Osteoblast (primary cell): ENCODE data around the gene PDLIM7. TPM values are rescaled to one million over a fixed set of nuclear protein-coding genes. Genes with fewer than 3 reads are reported as not detected.
A peak's percentile ranks its signal among the peaks of the same experiment; 100 is the strongest.

ENCODE experiments used
- DNase-seq: peaks from one replicate; pipeline ENCODE4 v3.0.0; 2011; ENCODE audit warnings: low spot score, mixed read lengths; ENCODE audit not compliant: insufficient read length; ENCODE audit errors: missing footprints
- H2AFZ ChIP-seq: 2 replicates; pipeline ENCODE4 v1.6.0; 2011; ENCODE audit warnings: mild to moderate bottlenecking, low read length
- H3K27ac ChIP-seq: 2 replicates; pipeline ENCODE4 v1.5.1; 2011; ENCODE audit warnings: mild to moderate bottlenecking, low read depth, low read length, moderate library complexity
- H3K27me3 ChIP-seq: 2 replicates; pipeline ENCODE4 v1.6.0; 2012; ENCODE audit warnings: mild to moderate bottlenecking, control low read depth, inconsistent platforms, low read length, moderate library complexity; ENCODE audit not compliant: insufficient read depth
- H3K36me3 ChIP-seq: 2 replicates; pipeline ENCODE4 v1.5.1; 2011; ENCODE audit warnings: mild to moderate bottlenecking, low read length, control low read depth, moderate library complexity; ENCODE audit not compliant: insufficient read depth
- H3K4me1 ChIP-seq: 2 replicates; pipeline ENCODE4 v1.5.1; 2011; ENCODE audit warnings: mild to moderate bottlenecking, low read length, control low read depth, moderate library complexity; ENCODE audit not compliant: insufficient read depth
- H3K4me2 ChIP-seq: 2 replicates; pipeline ENCODE4 v1.6.0; 2011; ENCODE audit warnings: mild to moderate bottlenecking, low read length; ENCODE audit not compliant: insufficient read depth
- H3K4me3 ChIP-seq: fragments of 200-600 bp; sonication (generic); 3 replicates; pipeline ENCODE4 v1.5.1; 2012; ENCODE audit warnings: mild to moderate bottlenecking, low read length, inconsistent platforms; ENCODE audit not compliant: insufficient read depth
- H3K79me2 ChIP-seq: 2 replicates; pipeline ENCODE4 v1.6.0; 2012; ENCODE audit warnings: mild to moderate bottlenecking, low read length, control low read depth, inconsistent platforms; ENCODE audit not compliant: insufficient read depth
- H3K9me3 ChIP-seq: 2 replicates; pipeline ENCODE4 v1.5.1; 2011; ENCODE audit warnings: low read depth, low read length, control low read depth
- H4K20me1 ChIP-seq: 2 replicates; pipeline ENCODE4 v1.6.0; 2012; ENCODE audit warnings: mild to moderate bottlenecking, low read length, control low read depth; ENCODE audit not compliant: insufficient read depth
- CTCF ChIP-seq: IDR thresholded peaks from 2 replicates; pipeline ENCODE4 v1.5.1; 2011; ENCODE audit warnings: mild to moderate bottlenecking, low read depth, low read length, moderate library complexity; ENCODE audit errors: extremely low read depth
- total RNA-seq: library from RNA; depleted of rRNA; stranded (reverse); fragments of >200 nt; gene quantifications from 2 replicates; pipeline ENCODE4 v1.2.3, GENCODE V29; 2012

The PDLIM7 gene
- total RNA-seq, 1 donor: 159 TPM

GRCh38 chr5:177498013-177498787, 796 bp upstream of the PDLIM7 start:
- no peak overlapping the region for H3K27ac ChIP-seq
- peak overlapping the region; percentile 42 for H2AFZ ChIP-seq
- TF ChIP-seq CTCF: no peak
- no peaks in the 10 kb centered on the region for H3K9me3 ChIP-seq
- H3K4me2 ChIP-seq: peak overlapping the region; percentile 81
- peak; percentile 89 for DNase-seq
- H3K27me3 ChIP-seq: no peaks in the 10 kb centered on the region
- H3K4me1 ChIP-seq: peaks cover 46% of the 10 kb centered on the region
- peaks cover 31% of the 10 kb centered on the region for H3K79me2 ChIP-seq
- peaks cover 32% of the 10 kb centered on the region for H4K20me1 ChIP-seq
- H3K36me3 ChIP-seq: peaks cover 21% of the 10 kb centered on the region
- peak overlapping the region; percentile 91 for H3K4me3 ChIP-seq

GRCh38 chr5:177496727-177497291, 595 bp downstream of the PDLIM7 start:
- H3K4me1 ChIP-seq: peaks cover 54% of the 10 kb centered on the region
- peaks cover 44% of the 10 kb centered on the region for H3K79me2 ChIP-seq
- no peak for TF ChIP-seq CTCF
- H3K27me3 ChIP-seq: no peaks in the 10 kb centered on the region
- H3K9me3 ChIP-seq: no peaks in the 10 kb centered on the region
- H4K20me1 ChIP-seq: peaks cover 45% of the 10 kb centered on the region
- H3K4me2 ChIP-seq: peak overlapping the region; percentile 91
- H3K27ac ChIP-seq: peak overlapping the region; percentile 78
- peak; percentile 97 for DNase-seq
- no peak overlapping the region for H2AFZ ChIP-seq
- H3K4me3 ChIP-seq: peak overlapping the region; percentile 91
- peaks cover 35% of the 10 kb centered on the region for H3K36me3 ChIP-seq

- H2AFZ ChIP-seq: no peak overlapping the region
- DNase-seq: peak; percentile 96
- no peaks in the 10 kb centered on the region for H3K9me3 ChIP-seq
- peak overlapping the region; percentile 91 for H3K4me3 ChIP-seq
- peak overlapping the region; percentile 78 for H3K27ac ChIP-seq
- peak; percentile 38 for TF ChIP-seq CTCF
- H3K4me2 ChIP-seq: peak overlapping the region; percentile 91
- H3K79me2 ChIP-seq: peaks cover 49% of the 10 kb centered on the region
- H3K36me3 ChIP-seq: peaks cover 38% of the 10 kb centered on the region
- H4K20me1 ChIP-seq: peaks cover 48% of the 10 kb centered on the region
- H3K27me3 ChIP-seq: no peaks in the 10 kb centered on the region
- H3K4me1 ChIP-seq: peaks cover 54% of the 10 kb centered on the region
Measured at GRCh38 chr5:177496070-177496726, 1.2 kb downstream of the PDLIM7 start.
